ENCODE results near the gene AHRR. TPM values are rescaled to one million over a fixed set of nuclear protein-coding genes. Genes with fewer than 3 reads are reported as not detected.

Gene AHRR
- total and polyA plus RNA-seq, 9 of the 15 experiments (the other 6 are each of a cell fraction or from before 2014, with no cell fraction given), result 0.06 to 1.6 (median 0.75) TPM; not detected in 1

GRCh38 chr5:470961-471749 is 149.6 kb downstream of the AHRR start (continued):
- TF ChIP-seq TOE1 (IDR thresholded peaks at IDR 0.05; ENCODE audit: borderline replicate concordance), result no peak
- TF ChIP-seq TOE1 (CRISPR knock-in tag; IDR thresholded peaks at IDR 0.05; ENCODE audit: borderline replicate concordance, low read depth), result no peak
- no peak for TF ChIP-seq NBN (IDR thresholded peaks at IDR 0.05; ENCODE audit: low read depth)
- TF ChIP-seq E2F6 (IDR thresholded peaks at IDR 0.05; ENCODE audit: borderline replicate concordance in 1 of 2, extremely low read depth in 1 of 2, insufficient read depth in 1 of 2, insufficient read length in 1 of 2, low read depth in 1 of 2, low read length in 1 of 2, poor library complexity in 1 of 2, severe bottlenecking in 1 of 2), result peak in 1 of 2 experiments; percentile 42
- peak; percentile 35; the same call in 1 of the 2 replicates for TF ChIP-seq TFAP4 (CRISPR knock-in tag; IDR thresholded peaks at IDR 0.05; ENCODE audit: borderline replicate concordance)
- no peak for TF ChIP-seq SFPQ (IDR thresholded peaks at IDR 0.05; ENCODE audit: low read depth, low read length)
- TF ChIP-seq NFIX (CRISPR knock-in tag; IDR thresholded peaks at IDR 0.05; ENCODE audit: low read depth), result no peak
- TF ChIP-seq ZNF347 (CRISPR knock-in tag; IDR thresholded peaks at IDR 0.05; ENCODE audit: low read depth), result no peak
- no peak for TF ChIP-seq USF2 (CRISPR knock-in tag; IDR thresholded peaks at IDR 0.05)
- no peak for TF ChIP-seq RBM14 (IDR thresholded peaks at IDR 0.05; ENCODE audit: borderline replicate concordance, insufficient read depth, low read depth, low read length)
